ENCODE data around the gene MYH13.

The MYH13 gene

DNA sequence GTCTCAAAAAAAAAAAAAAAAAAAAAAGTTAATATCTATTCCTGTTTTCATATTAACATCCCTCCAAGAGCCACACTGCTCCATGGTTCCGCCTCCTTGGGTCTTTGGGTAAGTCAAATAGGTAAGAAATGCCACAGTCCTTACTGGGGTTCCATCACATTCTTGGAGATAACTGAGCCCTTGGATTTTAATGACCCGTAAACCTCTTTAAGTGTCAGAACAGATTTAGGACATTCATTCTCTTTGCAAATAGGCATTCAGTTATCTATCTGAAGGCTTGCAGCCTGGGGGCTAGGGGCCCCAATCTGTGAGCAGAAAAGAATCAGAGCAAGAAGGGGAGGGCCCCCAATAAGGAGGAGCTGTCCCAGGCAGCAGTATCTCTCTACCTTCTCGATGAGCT is 28.0 kb downstream of the MYH13 start:
- no peak for DNase-seq (ENCODE audit: low read depth)

GRCh38 chr17:10339051-10339450 is 33.8 kb downstream of the MYH13 start:
- no peak for DNase-seq (ENCODE audit: low read depth)

GRCh38 chr17:10337976-10338375 is 34.8 kb downstream of the MYH13 start:
- DNase-seq (ENCODE audit: low read depth): no peak

GRCh38 chr17:10337136-10337535 is 35.7 kb downstream of the MYH13 start:
- DNase-seq (ENCODE audit: low read depth): no peak

GRCh38 chr17:10336393-10336792 is 36.4 kb downstream of the MYH13 start:
- DNase-seq (ENCODE audit: low read depth): no peak

DNA sequence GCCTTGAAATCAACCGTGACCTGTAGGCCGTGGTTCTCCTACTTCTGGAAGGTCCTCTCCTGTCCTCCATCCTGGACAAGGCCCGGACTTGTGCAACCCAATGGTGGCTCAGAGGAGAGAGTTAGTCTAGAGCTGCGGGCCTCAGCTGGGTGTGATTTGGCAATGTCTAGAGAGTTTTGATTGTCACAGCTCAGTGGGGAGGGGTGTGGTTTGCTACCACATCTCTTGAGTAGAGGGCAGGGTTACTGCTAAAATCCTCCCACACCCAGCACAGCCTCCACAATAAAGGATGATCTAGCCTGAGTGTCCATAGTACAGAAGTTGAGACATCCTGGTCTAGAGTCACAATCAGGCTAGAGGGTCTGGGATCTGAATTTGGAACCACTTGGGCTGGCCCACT is 40.3 kb downstream of the MYH13 start:
- DNase-seq (ENCODE audit: low read depth): no peak

DNA sequence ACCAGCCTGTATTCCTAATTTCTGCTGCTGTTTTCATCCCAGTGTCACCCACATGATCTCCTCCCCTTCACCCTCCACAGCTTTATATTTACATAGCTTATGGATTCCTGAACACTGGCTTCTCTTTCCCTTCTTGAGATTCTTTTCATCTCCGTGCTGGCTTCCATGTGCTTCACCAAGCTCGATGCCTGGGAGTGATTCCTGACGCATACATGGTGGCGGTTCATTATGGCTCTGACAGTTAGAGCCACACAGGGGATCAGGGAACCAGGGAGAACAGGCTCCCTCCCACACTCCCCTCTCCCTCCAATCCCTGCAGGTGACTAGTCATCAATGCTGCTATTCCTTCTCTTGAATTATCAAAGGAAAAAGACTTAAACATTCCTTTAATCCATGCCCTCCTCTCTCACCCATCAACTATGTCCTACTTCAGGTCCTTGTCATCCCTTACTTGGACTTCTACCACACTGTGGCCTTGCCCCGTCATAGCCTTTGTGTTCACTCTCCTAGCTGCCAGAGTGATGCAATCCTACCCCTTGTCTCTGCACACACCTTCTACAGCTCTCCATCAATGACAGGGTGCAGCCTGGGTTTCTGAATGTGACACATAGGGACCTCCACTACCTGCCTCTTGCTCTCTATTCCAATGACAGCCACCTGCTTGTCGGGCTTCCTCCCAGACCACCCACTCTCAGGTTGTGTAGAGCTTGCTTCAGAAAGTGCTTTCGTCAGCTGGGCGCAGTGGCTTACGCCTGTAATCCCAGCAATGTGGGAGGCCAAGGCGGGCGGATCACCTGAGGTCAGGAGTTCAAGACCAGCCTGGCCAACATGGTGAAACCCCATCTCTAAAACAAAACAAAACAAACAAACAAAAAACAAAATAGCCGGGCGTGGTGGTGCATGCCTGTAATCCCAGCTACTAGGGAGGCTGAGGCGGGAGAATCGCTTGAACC is 43.6 kb downstream of the MYH13 start:
- DNase-seq (ENCODE audit: low read depth): no peak

- no peak for DNase-seq (ENCODE audit: low read depth)
Observed at GRCh38 chr17:10328206-10328605, 44.6 kb downstream of the MYH13 start.

DNA sequence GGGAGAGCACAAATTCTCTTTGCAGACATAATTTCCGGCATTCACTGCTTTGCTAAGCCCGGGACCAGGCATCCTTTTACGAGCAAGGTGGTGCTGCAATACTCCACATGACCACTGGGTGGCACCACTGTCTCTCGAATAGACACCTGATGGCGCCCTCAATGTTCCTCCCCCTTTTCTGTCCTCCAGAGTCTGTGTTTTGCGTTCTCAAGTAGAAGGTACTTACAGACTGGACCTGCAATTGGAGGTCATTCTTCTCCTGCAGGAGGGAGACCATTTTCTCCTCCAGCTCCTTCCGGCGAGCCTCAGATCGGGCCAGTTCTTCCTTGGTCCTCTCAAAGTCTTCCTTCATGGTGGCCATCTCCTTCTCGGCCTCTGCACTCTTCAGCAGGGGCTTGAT is 45.2 kb downstream of the MYH13 start:
- DNase-seq (ENCODE audit: low read depth): peak; percentile 66

DNA sequence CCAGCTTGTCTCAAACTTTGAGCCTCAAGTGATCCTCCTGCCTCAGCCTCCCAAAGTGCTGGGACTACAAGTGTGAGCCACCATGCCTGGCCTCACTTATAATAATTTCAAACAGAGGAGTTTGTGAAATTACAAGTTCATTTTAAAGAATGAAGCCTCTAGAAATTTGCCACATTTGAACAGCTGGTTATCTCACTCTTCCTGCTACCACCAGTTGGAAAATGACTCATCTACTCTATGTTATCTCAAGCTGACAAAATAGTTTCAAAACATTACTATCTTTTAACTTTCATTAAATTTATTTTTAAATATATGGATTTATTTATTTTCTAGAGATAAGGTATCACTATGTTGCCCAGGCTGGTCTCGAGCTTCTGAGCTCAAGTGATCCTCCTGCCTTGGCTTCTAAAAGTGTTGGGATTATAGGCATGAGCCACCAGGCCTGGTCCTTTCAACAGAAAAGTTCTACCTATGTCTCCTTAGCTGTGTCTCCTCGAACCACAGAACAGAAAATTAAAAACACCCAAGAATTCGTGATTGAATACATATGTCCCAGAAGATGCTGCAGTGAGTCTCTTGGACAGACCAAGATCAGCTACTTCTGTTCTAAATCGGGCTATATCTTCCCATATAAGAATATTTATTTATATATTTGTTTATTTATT is 47.6 kb downstream of the MYH13 start:
- no peak for DNase-seq (ENCODE audit: low read depth)

- no peak for DNase-seq (ENCODE audit: low read depth)
Observed at GRCh38 chr17:10323812-10324610, 48.8 kb downstream of the MYH13 start.

GRCh38 chr17:10318535-10318934 is 54.3 kb downstream of the MYH13 start:
- DNase-seq (ENCODE audit: low read depth): no peak

DNA sequence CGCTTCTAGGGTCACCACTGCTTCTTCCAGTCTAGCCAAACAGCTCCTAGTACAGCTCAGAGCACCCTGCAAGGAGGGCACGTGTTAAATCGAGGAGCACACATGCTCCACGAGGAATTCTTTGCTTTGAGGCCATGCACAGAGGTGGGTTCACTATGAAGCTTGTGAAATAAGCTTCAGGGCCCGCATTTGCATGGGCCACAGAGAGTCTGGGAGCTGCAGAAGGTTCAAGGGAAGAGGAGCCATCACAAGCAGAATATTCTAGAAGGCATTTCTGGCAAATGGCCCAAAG is 55.3 kb downstream of the MYH13 start:
- no peak for DNase-seq (ENCODE audit: low read depth)

DNA sequence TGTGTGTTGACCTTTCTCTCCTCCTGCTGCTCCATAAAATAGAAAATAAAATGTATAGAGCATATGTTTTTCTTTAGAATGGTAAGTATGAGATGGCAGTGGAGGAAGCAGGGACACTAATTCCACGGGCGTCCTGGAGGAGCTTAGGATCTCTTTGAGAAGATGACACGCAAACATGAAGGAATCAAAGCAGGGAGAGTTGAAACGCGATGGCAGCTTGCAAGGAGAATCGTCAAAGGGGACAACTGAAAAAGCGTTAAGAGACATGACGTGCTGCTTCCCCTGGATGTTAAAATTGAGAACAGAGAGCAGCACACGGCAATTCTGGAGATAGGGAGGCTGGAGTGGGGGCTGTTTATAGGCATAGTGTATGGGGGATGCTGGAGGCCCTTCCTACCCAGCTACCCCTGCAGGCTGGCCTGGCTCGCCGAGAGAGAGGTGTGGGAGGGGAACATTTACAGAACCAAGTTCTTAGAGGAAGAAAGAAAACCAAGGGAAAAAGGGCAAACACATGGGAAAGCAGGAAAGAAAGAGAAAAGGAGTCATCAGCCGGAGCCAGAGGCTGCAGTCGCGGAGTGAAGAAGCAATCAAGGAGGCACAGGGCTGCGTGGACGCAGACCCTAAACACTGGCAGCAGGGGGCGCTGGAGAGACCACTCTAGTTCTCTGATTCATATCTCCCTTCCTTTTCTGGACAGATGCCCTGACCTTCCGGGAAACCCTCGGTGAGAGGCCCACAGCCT is 55.8 kb downstream of the MYH13 start:
- DNase-seq (ENCODE audit: low read depth): peak; percentile 23

- DNase-seq (ENCODE audit: low read depth): no peak
Observed at GRCh38 chr17:10314329-10314728, 58.5 kb downstream of the MYH13 start.

DNA sequence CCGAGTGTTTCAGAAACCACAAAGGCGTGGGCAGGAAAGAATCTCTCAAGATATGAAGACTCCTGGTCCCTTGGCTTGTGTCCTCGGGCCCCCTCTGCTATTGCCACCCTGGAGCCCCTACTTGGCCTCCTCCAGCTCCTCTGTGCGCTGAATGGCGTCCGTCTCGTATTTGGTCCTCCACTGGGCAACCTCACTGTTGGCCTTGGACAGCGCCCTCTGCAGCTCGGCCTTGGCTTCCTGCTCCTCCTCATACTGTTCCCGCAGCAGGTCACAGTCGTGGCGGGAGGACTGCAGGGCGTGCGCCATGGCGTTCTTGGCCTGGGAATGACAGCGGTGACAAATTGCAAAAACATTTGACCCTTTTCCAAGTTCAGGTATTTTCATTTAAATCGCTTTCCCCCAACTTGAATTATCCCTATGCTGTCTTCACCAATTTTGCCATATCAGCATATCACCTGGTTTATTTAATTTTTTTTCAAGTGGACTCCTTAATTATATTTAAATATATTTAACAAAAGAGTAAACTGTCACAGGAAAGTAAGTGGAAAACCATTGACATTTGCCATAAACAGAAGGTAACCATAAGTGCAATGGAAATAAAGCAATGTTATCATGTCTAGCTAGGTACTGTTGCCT is 59.7 kb downstream of the MYH13 start:
- no peak for DNase-seq (ENCODE audit: low read depth)

- no peak for DNase-seq (ENCODE audit: low read depth)
Observed at GRCh38 chr17:10311131-10311530, 61.7 kb downstream of the MYH13 start.

DNA sequence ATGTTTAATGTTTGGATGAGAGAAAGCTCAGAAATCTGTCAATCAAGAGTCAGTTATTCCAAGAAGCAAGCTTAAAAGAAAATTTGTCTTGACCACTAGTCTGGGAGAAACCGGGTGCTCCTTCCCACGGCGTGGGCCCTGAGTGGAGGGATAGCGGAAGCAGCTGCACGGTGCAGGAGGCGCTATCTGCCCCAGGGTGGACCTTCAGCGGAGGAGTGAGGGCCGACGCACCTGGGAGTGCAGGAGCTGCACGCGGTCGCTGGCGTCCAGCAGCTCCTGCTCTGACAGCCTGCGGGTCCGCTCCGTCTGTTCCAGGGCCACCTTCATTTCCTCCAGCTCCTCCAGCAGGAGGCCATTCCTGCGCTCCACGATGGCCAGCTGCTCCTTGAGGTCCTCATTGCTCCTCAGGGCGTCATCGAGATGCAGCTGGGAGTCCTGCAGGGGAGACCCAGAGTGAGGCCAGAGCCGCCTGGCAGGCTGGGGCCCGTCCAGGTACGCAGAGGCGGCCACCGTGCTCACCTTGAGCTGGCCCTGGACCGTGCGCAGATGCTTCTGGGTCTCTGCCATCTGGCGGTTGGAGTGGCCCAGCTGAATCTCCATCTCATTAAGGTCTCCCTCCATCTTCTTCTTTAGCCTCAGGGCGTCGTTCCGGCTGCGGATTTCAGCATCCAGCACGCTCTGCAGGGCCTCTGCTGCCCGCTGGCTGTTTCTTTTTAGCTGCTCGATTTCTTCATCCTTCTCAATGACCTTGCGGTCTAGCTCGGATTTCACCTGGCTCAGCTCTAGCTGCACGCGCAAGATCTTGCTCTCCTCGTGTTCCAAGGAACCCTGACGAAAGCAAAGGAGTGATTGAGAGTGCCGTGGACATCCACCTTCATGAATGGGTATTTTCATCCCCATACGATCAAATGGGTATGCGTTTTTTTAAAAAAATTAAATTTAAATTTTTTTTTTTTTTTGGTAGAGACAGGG is 63.5 kb downstream of the MYH13 start:
- DNase-seq (ENCODE audit: low read depth): no peak

DNA sequence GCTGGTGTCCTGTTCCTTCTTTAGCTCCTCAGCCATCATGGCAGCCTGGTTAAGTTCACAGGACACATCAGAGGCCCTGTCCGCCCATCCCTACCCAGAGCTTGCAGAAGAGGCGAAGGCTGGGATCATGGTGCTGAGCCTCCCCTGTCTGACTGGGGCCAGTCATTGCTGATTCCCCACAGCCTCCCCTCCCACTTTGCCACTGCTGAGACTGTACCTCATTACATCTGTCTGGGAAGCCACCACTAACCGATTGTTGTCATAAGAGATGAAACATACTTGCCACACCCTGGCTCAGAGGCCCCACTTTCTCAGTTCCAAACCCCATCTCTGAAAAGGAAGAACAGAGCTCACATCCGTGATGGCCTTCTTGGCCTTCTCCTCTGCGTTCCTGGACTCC is 66.2 kb downstream of the MYH13 start:
- DNase-seq (ENCODE audit: low read depth): no peak

DNA sequence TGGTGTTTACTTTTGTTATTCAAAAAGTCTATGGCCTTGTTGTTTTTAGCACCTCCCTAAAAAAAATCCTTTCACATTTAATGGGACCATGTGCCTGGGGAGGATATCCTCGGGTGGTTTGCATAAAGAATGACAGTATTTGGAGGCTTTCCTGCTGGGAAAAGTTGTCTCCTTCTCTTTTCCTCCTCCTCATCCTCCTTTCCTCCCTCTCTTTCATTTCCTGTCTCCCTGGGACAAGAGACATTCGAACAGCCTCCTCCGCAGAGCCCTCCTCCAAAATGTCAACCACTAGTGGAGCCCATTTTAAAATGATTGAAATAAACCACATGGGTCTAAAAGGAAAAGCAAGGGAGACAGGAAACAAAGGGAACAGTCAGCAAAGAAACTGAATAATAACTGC is 67.4 kb downstream of the MYH13 start:
- DNase-seq (ENCODE audit: low read depth): no peak

Measured in ELR (cell line).